T-helper 17 cell (primary cell): ENCODE data around the gene CCR7. TPM values are rescaled to one million over a fixed set of nuclear protein-coding genes. Genes with fewer than 3 reads are reported as not detected.
A peak's percentile ranks its signal among the peaks of the same experiment; 100 is the strongest.

Source experiments
- ATAC-seq: fragments of 150-1000 bp; cut with Tn5 transposase; 2 replicates; pipeline ENCODE4 v1.10.0; 2021; ENCODE audit warnings: mild to moderate bottlenecking, moderate library complexity
- DNase-seq, 3 donors: peaks; one replicate each; pipeline versions ENCODE4 v3.0.0 to v3.0.0-alpha.2; 2020 to 2021
- H3K9me3 ChIP-seq: one replicate; pipeline ENCODE4 v1.7.0; 2013; ENCODE audit warnings: low read length, mild to moderate bottlenecking; ENCODE audit not compliant: control insufficient read depth, poor library complexity, severe bottlenecking
- H3K27ac Mint-ChIP-seq: one replicate; pipeline ENCODE4 v1.8.0; 2022; ENCODE audit warnings: mild to moderate bottlenecking, moderate library complexity, mixed read lengths
- H3K27me3 Mint-ChIP-seq: one replicate; pipeline ENCODE4 v1.8.0; 2022; ENCODE audit warnings: mixed read lengths
- H3K36me3 Mint-ChIP-seq: one replicate; pipeline ENCODE4 v1.8.0; 2022; ENCODE audit warnings: low read depth, mixed read lengths
- H3K4me1 Mint-ChIP-seq: one replicate; pipeline ENCODE4 v1.8.0; 2022; ENCODE audit warnings: mild to moderate bottlenecking, mixed read lengths
- H3K4me3 Mint-ChIP-seq: one replicate; pipeline ENCODE4 v1.8.0; 2022; ENCODE audit warnings: mild to moderate bottlenecking, moderate library complexity, mixed read lengths
- total RNA-seq, 4 donors: library from RNA in 2 of 4; stranded (reverse) in 2 of 4; gene quantifications; one replicate each; pipeline ENCODE4 v1.2.3 and lab custom pipeline; 2022 to 2026

CCR7 gene
- total RNA-seq, 2 donors from 2014 or later: 165 to 182 TPM

DNA sequence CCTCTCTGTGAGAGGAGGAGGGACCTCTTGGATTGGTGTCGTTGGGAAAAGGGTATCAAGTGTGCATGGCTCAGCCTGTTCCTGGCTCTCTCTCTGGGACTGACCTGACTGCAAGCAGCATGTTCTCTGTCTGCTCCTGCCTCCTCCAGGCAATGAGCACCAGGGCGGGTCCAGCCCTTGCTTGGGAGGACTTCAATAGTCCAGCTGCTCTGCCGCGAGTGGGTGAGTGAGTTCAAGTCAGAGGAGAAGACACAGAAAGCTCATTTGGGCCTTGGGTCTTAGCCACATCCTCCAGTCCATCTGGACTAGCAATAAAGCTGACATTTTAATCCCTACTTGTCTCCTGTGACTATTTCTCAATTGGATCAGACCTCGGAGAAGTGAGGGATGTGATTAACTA, 38.6 kb downstream of the CCR7 start:
- no peak overlapping the region for H3K27ac Mint-ChIP-seq
- no peaks in the 10 kb centered on the region for H3K27me3 Mint-ChIP-seq
- H3K36me3 Mint-ChIP-seq: peaks cover 5% of the 10 kb centered on the region
- no peak overlapping the region for H3K4me3 Mint-ChIP-seq
- DNase-seq: no peak
- H3K4me1 Mint-ChIP-seq: peaks cover 15% of the 10 kb centered on the region
- H3K9me3 ChIP-seq: no peaks in the 10 kb centered on the region
- no peak for ATAC-seq

DNA sequence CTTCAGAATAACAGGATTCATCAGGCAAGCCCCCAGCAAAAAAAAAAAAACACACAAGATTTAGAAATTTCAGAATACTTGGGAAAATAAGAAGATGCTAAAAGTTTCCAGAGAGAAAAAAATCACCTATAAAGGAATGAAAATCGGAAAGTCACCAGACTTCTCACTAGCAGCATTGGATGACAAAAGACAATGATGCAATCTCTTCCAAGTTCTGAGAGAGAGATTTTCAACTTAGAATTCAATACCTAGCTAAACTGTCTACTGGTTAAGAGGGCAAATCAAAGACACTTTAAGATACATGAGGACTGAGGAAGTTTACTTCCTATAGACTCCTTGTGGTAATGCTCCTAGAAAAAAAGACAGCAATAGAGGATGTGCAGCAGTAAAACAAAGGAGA, 40.0 kb downstream of the CCR7 start:
- ATAC-seq (no peak), DNase-seq (no peak)
- no peaks in the 10 kb centered on the region for H3K27me3 Mint-ChIP-seq
- peaks cover 7% of the 10 kb centered on the region for H3K4me1 Mint-ChIP-seq
- H3K36me3 Mint-ChIP-seq: peaks cover 5% of the 10 kb centered on the region
- no peaks in the 10 kb centered on the region for H3K9me3 ChIP-seq
- no peak overlapping the region for H3K4me3 Mint-ChIP-seq
- no peak overlapping the region for H3K27ac Mint-ChIP-seq

DNA sequence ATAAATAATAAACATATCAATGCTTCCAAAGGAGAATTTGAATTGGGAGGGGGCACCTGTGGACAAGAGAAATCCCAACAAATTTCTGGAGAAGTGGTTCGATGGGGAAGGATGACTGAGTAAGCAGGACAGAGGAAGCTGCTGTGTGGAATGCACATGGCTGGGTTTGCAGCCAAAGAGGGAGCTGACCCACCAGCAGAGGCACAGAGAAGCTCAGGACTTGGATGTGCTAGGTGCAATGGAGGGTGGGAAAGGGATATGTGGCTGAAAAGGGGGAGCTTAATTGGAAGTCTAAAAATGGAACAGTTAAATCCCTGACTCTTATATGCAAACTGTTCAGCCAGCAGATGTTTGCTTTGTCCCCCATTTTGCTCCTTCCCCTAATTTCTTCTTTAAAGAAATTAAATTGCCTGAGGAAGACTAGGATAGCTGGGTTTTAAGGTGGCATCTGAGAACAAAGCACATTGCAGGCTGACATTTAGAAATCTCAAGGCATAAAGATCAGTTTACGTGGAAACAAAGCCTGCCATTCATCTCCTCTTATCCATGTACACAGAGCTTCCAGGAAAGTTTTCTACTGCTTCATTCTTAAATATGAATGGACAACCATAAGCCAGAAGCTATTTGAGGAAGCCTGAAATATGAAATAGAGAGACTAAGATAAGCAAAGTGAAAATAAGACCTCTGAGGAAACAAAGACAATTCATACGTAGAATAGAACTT, 40.9 kb downstream of the CCR7 start:
- peaks cover 8% of the 10 kb centered on the region for H3K4me1 Mint-ChIP-seq
- H3K27me3 Mint-ChIP-seq: no peaks in the 10 kb centered on the region
- no peak overlapping the region for H3K4me3 Mint-ChIP-seq
- no peak overlapping the region for H3K27ac Mint-ChIP-seq
- no peaks in the 10 kb centered on the region for H3K9me3 ChIP-seq
- ATAC-seq (no peak), DNase-seq (no peak)
- H3K36me3 Mint-ChIP-seq: peaks cover 5% of the 10 kb centered on the region

DNA sequence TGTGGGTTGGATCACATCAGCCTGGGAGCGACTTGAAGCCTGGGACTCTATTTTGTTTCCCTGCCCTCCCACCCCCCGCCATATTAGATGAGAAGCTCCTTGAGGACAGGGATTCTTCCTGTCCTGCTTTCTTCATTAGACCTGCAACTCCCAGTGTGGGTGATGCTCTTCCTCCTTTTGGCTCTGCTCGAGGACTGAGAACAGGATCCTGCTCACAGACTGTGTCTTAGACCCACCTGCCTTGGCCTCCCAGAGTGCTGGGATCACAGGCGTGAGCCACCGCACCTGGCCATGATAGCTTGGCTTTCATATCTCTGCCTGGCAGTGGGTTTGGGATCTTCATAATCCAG, 42.3 kb downstream of the CCR7 start:
- Mint-ChIP-seq H3K4me1 (peaks cover 16% of the 10 kb centered on the region), H3K27ac (no peak overlapping the region), H3K36me3 (peaks cover 5% of the 10 kb centered on the region), H3K27me3 (no peaks in the 10 kb centered on the region), H3K4me3 (no peak overlapping the region)
- no peaks in the 10 kb centered on the region for H3K9me3 ChIP-seq
- DNase-seq (no peak), ATAC-seq (no peak)

DNA sequence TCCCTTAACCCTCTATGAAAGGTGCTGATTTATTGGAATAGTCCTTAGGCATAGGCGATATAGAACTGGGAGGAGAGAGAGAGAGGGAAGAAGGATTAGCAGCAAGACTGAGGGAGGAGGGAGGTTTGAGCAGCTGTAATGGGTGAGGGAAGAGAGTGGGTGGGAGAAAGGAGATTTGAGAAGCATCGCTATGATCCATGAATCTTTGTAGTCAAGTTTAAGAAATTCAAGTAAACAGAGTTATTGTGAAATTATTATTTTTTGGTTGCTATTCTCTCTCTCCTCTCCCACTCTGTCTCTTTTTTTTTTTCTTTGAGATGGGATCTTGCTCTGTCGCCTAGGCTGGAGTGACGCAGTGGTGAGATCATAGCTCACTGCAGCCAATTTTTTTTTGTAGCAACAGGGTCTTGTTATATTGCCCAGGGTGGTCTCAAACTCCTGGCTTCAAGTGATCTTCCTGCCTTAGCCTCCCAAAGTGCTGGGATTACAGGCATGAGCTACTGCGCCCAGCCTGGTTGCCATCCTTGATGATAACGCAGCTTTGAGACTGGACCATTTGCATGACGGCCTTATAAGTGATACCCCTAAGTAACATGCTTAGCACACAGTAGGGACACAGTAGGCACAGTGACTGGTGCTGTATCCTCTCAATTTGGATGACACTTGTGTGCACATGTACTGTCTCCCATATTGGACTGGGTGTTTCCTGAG, 42.9 kb downstream of the CCR7 start:
- H3K9me3 ChIP-seq: no peaks in the 10 kb centered on the region
- Mint-ChIP-seq H3K36me3 (peaks cover 5% of the 10 kb centered on the region), H3K27me3 (no peaks in the 10 kb centered on the region), H3K4me3 (no peak overlapping the region), H3K4me1 (peaks cover 18% of the 10 kb centered on the region), H3K27ac (no peak overlapping the region)
- ATAC-seq: no peak
- DNase-seq: no peak

DNA sequence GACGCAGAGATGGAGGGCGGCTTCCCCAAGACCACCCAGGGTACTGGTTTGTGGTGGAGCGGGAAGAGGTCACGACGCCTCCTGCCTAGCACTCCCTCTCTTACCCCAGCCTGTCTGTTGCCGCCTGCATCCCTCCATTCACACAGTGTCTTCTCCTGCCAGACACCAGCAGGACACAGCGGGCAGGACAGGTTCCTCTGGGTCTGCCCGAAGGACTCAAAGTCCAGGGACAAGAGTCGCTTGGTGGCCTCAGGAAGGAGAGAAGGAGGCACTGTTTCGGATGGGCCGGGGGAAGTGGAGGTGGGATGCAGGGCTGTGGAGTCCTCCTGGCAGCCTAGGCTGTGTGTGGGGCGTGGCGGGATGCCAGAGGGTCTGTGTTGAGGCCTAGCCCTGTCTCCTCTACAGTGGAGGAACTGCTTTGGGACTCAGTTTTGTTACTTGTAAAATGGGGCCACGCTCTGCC, 44.2 kb downstream of the CCR7 start:
- DNase-seq (no peak), ATAC-seq (no peak)
- no peaks in the 10 kb centered on the region for H3K9me3 ChIP-seq
- no peak overlapping the region for H3K4me3 Mint-ChIP-seq
- H3K4me1 Mint-ChIP-seq: peaks cover 29% of the 10 kb centered on the region
- peaks cover 5% of the 10 kb centered on the region for H3K36me3 Mint-ChIP-seq
- no peaks in the 10 kb centered on the region for H3K27me3 Mint-ChIP-seq
- H3K27ac Mint-ChIP-seq: no peak overlapping the region

DNA sequence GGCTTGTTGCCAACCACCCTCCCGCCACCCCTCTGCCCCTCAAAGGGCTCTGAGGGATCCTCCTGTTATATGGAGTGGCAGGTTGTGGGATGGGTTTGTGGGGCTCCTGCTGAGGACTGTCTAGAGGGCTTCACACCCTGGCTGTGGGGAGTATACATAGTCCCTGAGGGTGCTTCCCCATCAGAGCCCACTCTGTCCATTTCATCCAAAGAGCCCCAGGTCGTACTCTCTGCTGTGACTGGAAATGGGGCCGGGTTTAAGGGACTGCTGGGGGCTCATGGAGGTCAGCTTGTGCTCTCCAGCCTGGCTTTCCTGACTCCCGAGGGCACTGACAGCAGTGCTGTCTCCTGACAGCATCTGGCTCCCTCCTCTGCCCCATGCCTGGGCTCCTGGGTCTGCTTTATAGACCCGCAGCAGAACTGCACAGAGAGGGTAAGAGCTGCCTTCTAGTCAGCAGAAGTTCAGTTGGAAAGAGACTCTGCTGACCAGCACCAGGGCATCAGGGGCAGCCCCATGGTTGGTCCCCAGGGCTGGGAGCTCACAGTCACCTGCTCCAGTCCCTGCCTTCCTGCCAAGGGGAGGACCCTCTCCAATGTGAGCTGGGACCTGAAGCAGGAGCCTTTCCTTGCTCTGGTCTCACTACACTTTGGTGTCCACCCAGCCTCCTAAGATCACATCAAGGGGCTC, 46.0 kb downstream of the CCR7 start:
- Mint-ChIP-seq H3K36me3 (peaks cover 5% of the 10 kb centered on the region), H3K27ac (no peak overlapping the region)
- DNase-seq: no peak

DNA sequence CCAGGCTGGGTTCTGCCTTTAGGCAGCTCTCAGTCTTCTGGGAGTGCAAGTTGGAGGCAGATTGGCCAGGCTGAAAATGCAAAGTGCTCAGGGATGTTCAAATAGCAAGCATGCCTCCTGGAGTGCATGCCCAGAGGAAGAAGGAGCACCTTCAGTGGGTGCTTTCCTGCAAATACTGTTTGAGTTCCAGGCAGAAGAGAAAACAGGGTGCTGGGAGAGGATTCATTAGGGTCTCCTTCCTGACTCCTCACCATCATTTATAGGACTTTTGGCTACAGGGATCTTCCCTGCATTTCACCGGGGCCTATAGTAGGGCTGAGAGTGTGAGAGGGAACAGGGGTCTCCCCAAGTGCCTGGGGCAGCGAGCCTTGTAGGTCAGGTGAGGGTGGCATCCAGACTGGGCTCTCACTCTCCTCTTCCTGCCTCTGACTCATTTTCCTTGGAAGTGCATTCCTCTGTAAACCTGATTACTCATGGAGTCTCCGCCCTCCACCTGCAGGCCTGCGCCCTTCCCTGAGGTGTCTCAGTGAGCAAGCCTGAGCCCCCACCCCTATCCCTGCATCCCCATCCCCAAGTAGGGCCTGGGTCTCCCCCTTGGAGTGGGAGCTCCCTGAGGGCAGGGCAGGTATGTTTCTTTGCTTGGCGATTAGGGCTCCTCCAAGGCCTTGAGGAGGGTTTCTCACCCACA, 46.7 kb downstream of the CCR7 start:
- H3K4me1 Mint-ChIP-seq: peaks cover 52% of the 10 kb centered on the region
- no peaks in the 10 kb centered on the region for H3K9me3 ChIP-seq
- ATAC-seq (no peak), DNase-seq (no peak)
- H3K27ac Mint-ChIP-seq: no peak overlapping the region
- peaks cover 3% of the 10 kb centered on the region for H3K36me3 Mint-ChIP-seq
- H3K27me3 Mint-ChIP-seq: no peaks in the 10 kb centered on the region
- H3K4me3 Mint-ChIP-seq: peak overlapping the region; percentile 75

More for the DNA sequence above, 46.0 kb downstream of the CCR7 start:
- ATAC-seq: no peak
- H3K27me3 Mint-ChIP-seq: no peaks in the 10 kb centered on the region
- peak overlapping the region; percentile 63 for H3K4me3 Mint-ChIP-seq
- H3K9me3 ChIP-seq: no peaks in the 10 kb centered on the region
- peaks cover 47% of the 10 kb centered on the region for H3K4me1 Mint-ChIP-seq

DNA sequence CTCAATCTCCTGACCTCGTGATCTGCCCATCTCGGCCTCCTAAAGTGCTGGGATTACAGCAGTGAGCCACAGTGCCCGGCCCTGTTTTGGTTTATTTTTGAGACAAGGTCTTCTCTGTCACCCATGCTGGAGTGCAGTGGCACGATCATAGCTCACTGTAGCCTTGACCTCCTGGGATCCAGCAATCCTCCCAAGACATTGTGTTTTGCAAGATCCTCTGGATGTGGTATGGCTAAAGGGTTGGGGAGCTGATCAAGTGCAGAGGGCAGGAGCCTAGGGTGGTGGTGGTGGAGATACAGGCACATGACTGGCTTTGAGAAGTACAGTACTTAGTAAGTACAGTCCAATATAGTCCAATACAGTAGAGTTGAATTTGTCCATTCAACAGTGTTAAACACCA, 47.3 kb downstream of the CCR7 start:
- Mint-ChIP-seq H3K36me3 (no peaks in the 10 kb centered on the region), H3K4me3 (peak overlapping the region; percentile 75), H3K27me3 (no peaks in the 10 kb centered on the region), H3K27ac (peak overlapping the region; percentile 32), H3K4me1 (peaks cover 52% of the 10 kb centered on the region)
- no peaks in the 10 kb centered on the region for H3K9me3 ChIP-seq
- no peak for DNase-seq
- ATAC-seq: no peak

DNA sequence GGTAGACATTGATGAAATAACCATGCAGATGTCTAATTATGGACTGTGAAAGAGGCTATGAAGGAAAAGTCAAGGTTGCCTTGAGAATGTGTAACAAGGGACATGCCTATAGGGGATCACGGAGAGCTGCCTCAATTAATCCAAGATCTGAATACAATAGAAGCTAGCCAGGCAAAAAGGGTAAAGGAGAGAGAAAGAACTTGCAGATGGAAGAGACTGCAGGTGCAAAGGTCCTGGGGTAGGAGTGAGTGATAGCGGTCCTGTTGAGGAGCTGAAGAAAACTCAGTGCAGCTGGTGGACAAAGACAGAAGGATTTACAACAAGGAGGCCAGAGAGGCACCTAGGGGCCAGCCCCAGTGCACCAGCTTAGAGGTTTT, 48.0 kb downstream of the CCR7 start:
- Mint-ChIP-seq H3K4me1 (peaks cover 52% of the 10 kb centered on the region), H3K4me3 (peak overlapping the region; percentile 90), H3K36me3 (no peaks in the 10 kb centered on the region), H3K27me3 (no peaks in the 10 kb centered on the region), H3K27ac (peak overlapping the region; percentile 92)
- H3K9me3 ChIP-seq: no peaks in the 10 kb centered on the region
- no peak for ATAC-seq
- no peak for DNase-seq

DNA sequence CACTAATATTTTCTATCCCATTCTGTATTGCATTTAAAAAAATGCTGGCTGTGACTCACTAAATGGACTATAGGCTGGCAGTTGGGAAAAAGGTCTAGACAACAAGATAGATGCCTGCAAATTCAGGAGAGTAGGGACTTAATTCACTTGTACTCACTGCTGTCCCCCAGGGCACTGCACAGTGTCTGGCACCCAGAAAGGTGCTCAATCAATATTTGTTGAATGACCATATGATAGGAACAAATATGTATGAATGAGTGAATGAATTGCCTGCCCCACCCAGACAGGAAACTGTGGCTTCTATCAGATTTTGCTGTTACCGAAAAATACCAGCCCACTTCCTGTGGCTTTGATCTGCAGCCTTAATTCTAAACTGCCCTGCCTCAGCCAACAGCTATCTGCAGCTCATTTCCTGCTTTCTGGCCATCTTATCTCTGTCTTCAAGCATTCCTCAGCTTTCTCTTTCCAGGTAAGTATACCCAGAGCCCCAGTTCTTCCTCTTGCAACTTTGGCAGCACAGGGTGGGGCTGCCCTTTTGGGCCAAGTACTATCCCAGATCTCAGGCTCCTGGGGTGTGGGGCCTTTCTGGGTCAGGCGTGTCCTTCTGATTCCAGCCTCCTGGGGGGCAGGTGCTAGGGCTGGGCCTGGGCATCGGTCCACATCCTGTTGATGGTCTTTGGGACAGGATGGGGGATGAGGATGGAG, 48.5 kb downstream of the CCR7 start:
- Mint-ChIP-seq H3K36me3 (no peaks in the 10 kb centered on the region), H3K27me3 (no peaks in the 10 kb centered on the region), H3K27ac (peak overlapping the region; percentile 92), H3K4me1 (peaks cover 51% of the 10 kb centered on the region), H3K4me3 (peak overlapping the region; percentile 90)
- no peaks in the 10 kb centered on the region for H3K9me3 ChIP-seq
- ATAC-seq (peak; percentile 87), DNase-seq (peak in 2 of 3 donors; percentile 38 to 50)

DNA sequence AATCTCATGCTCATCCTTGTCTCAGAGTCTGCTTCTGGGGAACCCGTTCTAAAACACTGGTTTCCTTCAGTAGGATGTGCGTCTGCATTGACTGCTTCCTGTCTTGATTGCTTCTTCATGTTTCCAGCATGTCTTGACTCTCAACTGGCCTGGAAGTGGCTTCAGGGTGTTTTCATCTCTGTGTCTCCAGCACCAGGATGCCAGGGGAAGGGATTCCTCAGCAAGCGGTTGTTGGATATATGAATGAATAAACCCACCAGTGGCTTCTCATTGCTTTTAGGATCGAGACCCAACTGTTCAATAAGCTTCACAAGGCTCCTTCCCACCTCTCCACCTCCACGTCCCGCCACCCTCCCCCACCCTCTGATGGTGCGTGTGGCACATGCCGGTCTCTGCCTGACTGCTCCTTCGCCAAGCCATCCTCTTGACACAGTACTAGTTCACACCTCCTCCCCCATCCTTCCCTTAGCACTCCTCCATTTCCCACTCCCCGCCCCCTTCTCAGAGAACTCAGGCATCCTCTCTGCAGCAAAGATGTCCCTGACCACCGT, 49.7 kb downstream of the CCR7 start:
- DNase-seq (no peak), ATAC-seq (peak; percentile 53)
- Mint-ChIP-seq H3K4me3 (peak overlapping the region; percentile 90), H3K4me1 (peaks cover 48% of the 10 kb centered on the region), H3K27me3 (no peaks in the 10 kb centered on the region), H3K36me3 (no peaks in the 10 kb centered on the region), H3K27ac (peak overlapping the region; percentile 92)
- H3K9me3 ChIP-seq: no peaks in the 10 kb centered on the region
